Activated gamma-delta T cell treated with Interleukin-2 at 50 U/mL for 16 hours (primary cell): ENCODE measurements around the gene GLRX3.
"Not testable (repeated sequence)": the region's sequence is repeated elsewhere in the genome, so short reads cannot be mapped to it uniquely, and the experiment has no call there.

Experiments used
- DNase-seq: peaks from one replicate; pipeline ENCODE4 v3.0.0-alpha.2; 2020

Gene GLRX3

GRCh38 chr10:130136226-130137089 lies at the start of gene GLRX3:
GLRX3 (plus strand) TSS chr10:130136391; CDS start chr10:130136421, 30 bp downstream.
- peak; percentile 87 for DNase-seq

- not testable (repeated sequence) for DNase-seq
Observed at GRCh38 chr10:130090565-130090964, 45.6 kb upstream of the GLRX3 start.

- no peak for DNase-seq
Observed at GRCh38 chr10:130099344-130099743, 36.8 kb upstream of the GLRX3 start.

- no peak for DNase-seq
Observed at GRCh38 chr10:130105724-130106123, 30.5 kb upstream of the GLRX3 start.

GRCh38 chr10:130108146-130108545 lies 28.0 kb upstream of the GLRX3 start:
- not testable (repeated sequence) for DNase-seq

GRCh38 chr10:130108934-130109604 lies 27.1 kb upstream of the GLRX3 start:
- no peak for DNase-seq

- DNase-seq, result peak; percentile 72
Observed at GRCh38 chr10:130109796-130110245, 26.4 kb upstream of the GLRX3 start.

GRCh38 chr10:130110246-130111112 lies 25.7 kb upstream of the GLRX3 start, which contains the start of gene C10orf143:
C10orf143 (minus strand) TSS chr10:130110830; CDS start chr10:130110772, 58 bp downstream.
- DNase-seq, result peak; percentile 98

- DNase-seq, result peak; percentile 94
Observed at GRCh38 chr10:130111113-130111851, 24.9 kb upstream of the GLRX3 start.

GRCh38 chr10:130111852-130112180 lies 24.4 kb upstream of the GLRX3 start:
- no peak for DNase-seq

- DNase-seq, result no peak
Observed at GRCh38 chr10:130112821-130113220, 23.4 kb upstream of the GLRX3 start.

- not testable (repeated sequence) for DNase-seq
Observed at GRCh38 chr10:130116942-130117341, 19.2 kb upstream of the GLRX3 start.

- DNase-seq, result not testable (repeated sequence)
Observed at GRCh38 chr10:130117535-130117934, 18.7 kb upstream of the GLRX3 start.

GRCh38 chr10:130121486-130122079 lies 14.6 kb upstream of the GLRX3 start:
- DNase-seq, result no peak

GRCh38 chr10:130127364-130128061 lies 8.7 kb upstream of the GLRX3 start:
- peak; percentile 51 for DNase-seq

GRCh38 chr10:130128062-130128781 lies 8.0 kb upstream of the GLRX3 start:
- no peak for DNase-seq

GRCh38 chr10:130128922-130129321 lies 7.3 kb upstream of the GLRX3 start:
- DNase-seq, result no peak

- DNase-seq, result no peak
Observed at GRCh38 chr10:130135676-130136225, 440 bp upstream of the GLRX3 start.

- no peak for DNase-seq
Observed at GRCh38 chr10:130137090-130137448, 878 bp downstream of the GLRX3 start.
